ENCODE results near the gene PIP4K2A. TPM values are rescaled to one million over a fixed set of nuclear protein-coding genes. Genes with fewer than 3 reads are reported as not detected.

The PIP4K2A gene
- total and polyA plus RNA-seq, 2 of the 8 experiments (the other 6 are each of a cell fraction or from before 2014, with no cell fraction given): 19.0 to 60.9 TPM

GRCh38 chr10:22667093-22667480 is 47.3 kb downstream of the PIP4K2A start:
- no peaks in the 10 kb centered on the region for H4K20me1 ChIP-seq (replicated peaks in 1 of 2; ENCODE audit: control insufficient read depth in 1 of 2, insufficient read depth in 2 of 2, low read length in 2 of 2)
- TF ChIP-seq TEAD4 (IDR thresholded peaks at IDR 0.05; ENCODE audit: low read depth, low read length) (no peak), ZNF274 (IDR thresholded peaks at IDR 0.05; ENCODE audit: borderline replicate concordance, extremely low read depth, low read length) (no peak), POLR2AphosphoS5 (IDR thresholded peaks at IDR 0.05; ENCODE audit: low read depth, low read length) (no peak), KDM5A (IDR thresholded peaks at IDR 0.05; ENCODE audit: low read length) (no peak), TBP (IDR thresholded peaks at IDR 0.05; ENCODE audit: low read depth, low read length) (no peak), YY1 (IDR thresholded peaks at IDR 0.05; ENCODE audit: low read depth, low read length) (no peak), NANOG (IDR thresholded peaks at IDR 0.05; ENCODE audit: insufficient read depth, low read depth, low read length, poor library complexity, severe bottlenecking) (no peak), CTBP2 (IDR thresholded peaks at IDR 0.05; ENCODE audit: borderline replicate concordance, insufficient read depth, insufficient read length, low read length) (no peak), SP1 (IDR thresholded peaks at IDR 0.05; ENCODE audit: low read depth, low read length) (no peak)
- no peak overlapping the region for H4K91ac ChIP-seq (replicated peaks; ENCODE audit: insufficient read length, low read length)
- POLR2A ChIA-PET (ENCODE audit: partially characterized antibody): interaction anchor here (0.7 kb wide), 1 partner anchor 24 kb away, joined by 3 read pairs; no protein-coding TSS in a partner anchor
- no peak overlapping the region for H3K4ac ChIP-seq (replicated peaks; ENCODE audit: insufficient read length, low read depth, low read length)
- WGBS, 2 experiments (ENCODE audit: extremely low coverage in 1 of 2, insufficient coverage in 1 of 2, insufficient read length in 1 of 2, insufficient replicate concordance in 2 of 2, low coverage in 1 of 2, low lambda C conversion rate in 2 of 2, missing lambda C conversion rate in 1 of 2): 96% methylated on average over 2 of the region's 2 CpGs; no CpG with 5 or more reads in 1 of the 2 experiments
- no peak overlapping the region for H3K18ac ChIP-seq (ENCODE audit: extremely low read depth, low read length)
- H3K4me2 ChIP-seq (ENCODE audit: insufficient read depth in 1 of 2, low read depth in 2 of 2, low read length in 2 of 2): no peak overlapping the region
- peaks cover 2 to 21% (median 9%) of the 10 kb centered on the region in 4 experiments; a peak in 4 of 7 replicates for H3K4me1 ChIP-seq (replicated peaks in 1 of 4; ENCODE audit: control insufficient read depth in 3 of 4, insufficient read depth in 4 of 4, low read length in 3 of 4)
- H3K79me2 ChIP-seq (ENCODE audit: control insufficient read depth in 1 of 2, insufficient read depth in 2 of 2, low read length in 2 of 2): peaks cover 3 to 97% of the 10 kb centered on the region in 2 experiments; a peak in 3 of 4 replicates
- H3K56ac ChIP-seq (replicated peaks; ENCODE audit: insufficient read length, low read depth, low read length): no peak overlapping the region
- H2AK5ac ChIP-seq (ENCODE audit: low read depth, low read length): no peak overlapping the region
- H3K79me1 ChIP-seq (ENCODE audit: low read depth, low read length): peaks cover 4% of the 10 kb centered on the region; the same call in 1 of the 2 replicates
- FAIRE-seq: no peak
- no peak overlapping the region for H3K23ac ChIP-seq (ENCODE audit: insufficient read length)
- no peak overlapping the region for H3K9ac ChIP-seq (replicated peaks in 1 of 4; ENCODE audit: extremely low read depth in 1 of 4, low read depth in 3 of 4, low read length in 3 of 4)
- no peak overlapping the region for H4K8ac ChIP-seq (ENCODE audit: extremely low read depth, insufficient read depth, low read length)
- no peak overlapping the region for H4K5ac ChIP-seq (ENCODE audit: insufficient read length, low read depth, low read length)
- H3K9me3 ChIP-seq (ENCODE audit: insufficient read depth in 2 of 2, low read depth in 1 of 2, low read length in 1 of 2): no peaks in the 10 kb centered on the region
- no peak overlapping the region for H2BK120ac ChIP-seq (replicated peaks; ENCODE audit: low read depth, low read length)
- H3K27me3 ChIP-seq (replicated peaks in 1 of 4; ENCODE audit: control insufficient read depth in 3 of 4, extremely low read depth in 1 of 4, insufficient read depth in 3 of 4, low read length in 3 of 4): no peaks in the 10 kb centered on the region
- no peak overlapping the region for H3K27ac ChIP-seq (ENCODE audit: low read depth, low read length)
- no peak for DNase-seq (ENCODE audit: low read depth in 1 of 2, low spot score in 2 of 2)
- CTCF ChIA-PET (ENCODE audit: partially characterized antibody): no interaction called here
- H2BK15ac ChIP-seq (ENCODE audit: low read length): no peak overlapping the region
- H2AFZ ChIP-seq (ENCODE audit: low read length): no peak overlapping the region
- H2BK12ac ChIP-seq (ENCODE audit: low read depth, low read length): no peak overlapping the region
- no peaks in the 10 kb centered on the region for H3K23me2 ChIP-seq (ENCODE audit: low read depth, low read length)
- H3K36me3 ChIP-seq (ENCODE audit: control insufficient read depth in 2 of 4, insufficient read depth in 4 of 4, low read length in 3 of 4): no peaks in the 10 kb centered on the region
- H3K4me3 ChIP-seq (ENCODE audit: extremely low read depth in 1 of 4, insufficient read depth in 2 of 4, low read depth in 3 of 4, low read length in 4 of 4): no peak overlapping the region
- no peak overlapping the region for H3K14ac ChIP-seq (ENCODE audit: insufficient read length)
- H2BK20ac ChIP-seq (ENCODE audit: low read length): no peak overlapping the region
- H2BK5ac ChIP-seq (ENCODE audit: low read depth, low read length): no peak overlapping the region

Data from H1 (cell line).